Hepatocyte (in vitro differentiated cells): Measurements from ENCODE around the gene NF2.

Experiments
- CTCF ChIP-seq: fragments of 200-600 bp; sonication (generic); IDR thresholded peaks from 2 replicates; pipeline ENCODE4 v1.5.1; 2016; ENCODE audit warnings: antibody characterized with exemption, mild to moderate bottlenecking; ENCODE audit not compliant: poor library complexity
- EZH2 ChIP-seq: fragments of 200-600 bp; sonication (generic); IDR thresholded peaks from 2 replicates; pipeline ENCODE4 v1.6.1; 2016; ENCODE audit warnings: antibody characterized with exemption, mild to moderate bottlenecking, borderline replicate concordance

GRCh38 chr22:29742326-29742725, 138.9 kb downstream of the NF2 start:
- TF ChIP-seq CTCF (no peak), EZH2 (no peak)
